ENCODE results near the gene SRF. TPM values are rescaled to one million over a fixed set of nuclear protein-coding genes. Genes with fewer than 3 reads are reported as not detected.

SRF gene
- total RNA-seq, 6 experiments from 2014 or later = 37.4 to 49.7 (median 39.3) TPM

- H3K9me3 Mint-ChIP-seq = no peaks in the 10 kb centered on the region
- H3K36me3 Mint-ChIP-seq (ENCODE audit: low read depth) = peaks cover 13% of the 10 kb centered on the region
- no peak for TF ChIP-seq CTCF (IDR thresholded peaks at IDR 0.05)
- H3K4me3 Mint-ChIP-seq = no peak overlapping the region
- H3K27ac Mint-ChIP-seq = no peak overlapping the region
- H3K27me3 Mint-ChIP-seq (ENCODE audit: insufficient read depth) = no peaks in the 10 kb centered on the region; the same call in 1 of the 2 replicates
- peaks cover 6% of the 10 kb centered on the region; the same call in 1 of the 2 replicates for H3K4me1 Mint-ChIP-seq (ENCODE audit: low read depth)
- DNase-seq = no peak
Observed at GRCh38 chr6:43217351-43217750, 46.3 kb downstream of the SRF start.

- TF ChIP-seq CTCF (IDR thresholded peaks at IDR 0.05) = no peak
- Mint-ChIP-seq H3K36me3 (ENCODE audit: low read depth) (peaks cover 13% of the 10 kb centered on the region), H3K4me1 (ENCODE audit: low read depth) (peaks cover 8% of the 10 kb centered on the region), H3K9me3 (no peaks in the 10 kb centered on the region), H3K27ac (no peak overlapping the region), H3K27me3 (ENCODE audit: insufficient read depth) (no peaks in the 10 kb centered on the region; the same call in 1 of the 2 replicates), H3K4me3 (no peak overlapping the region)
- no peak for DNase-seq
Observed at GRCh38 chr6:43219119-43219518, 48.0 kb downstream of the SRF start.

GRCh38 chr6:43219814-43220213 lies 48.7 kb downstream of the SRF start:
- Mint-ChIP-seq H3K36me3 (ENCODE audit: low read depth) (peaks cover 13% of the 10 kb centered on the region), H3K27me3 (ENCODE audit: insufficient read depth) (no peaks in the 10 kb centered on the region; the same call in 1 of the 2 replicates), H3K9me3 (no peaks in the 10 kb centered on the region), H3K27ac (no peak overlapping the region), H3K4me1 (ENCODE audit: low read depth) (peaks cover 12% of the 10 kb centered on the region), H3K4me3 (no peak overlapping the region)
- DNase-seq = no peak
- no peak for TF ChIP-seq CTCF (IDR thresholded peaks at IDR 0.05)

- Mint-ChIP-seq H3K27ac (no peak overlapping the region), H3K9me3 (no peaks in the 10 kb centered on the region), H3K4me3 (no peak overlapping the region), H3K27me3 (ENCODE audit: insufficient read depth) (no peaks in the 10 kb centered on the region; the same call in 1 of the 2 replicates), H3K36me3 (ENCODE audit: low read depth) (peaks cover 8% of the 10 kb centered on the region), H3K4me1 (ENCODE audit: low read depth) (peaks cover 15% of the 10 kb centered on the region)
- TF ChIP-seq CTCF (IDR thresholded peaks at IDR 0.05) = no peak
- no peak for DNase-seq
Observed at GRCh38 chr6:43220439-43220951, 49.4 kb downstream of the SRF start.

GRCh38 chr6:43221046-43221972 lies 50.2 kb downstream of the SRF start:
- Mint-ChIP-seq H3K36me3 (ENCODE audit: low read depth) (peaks cover 9% of the 10 kb centered on the region; the same call in 1 of the 2 replicates), H3K9me3 (no peaks in the 10 kb centered on the region), H3K27me3 (ENCODE audit: insufficient read depth) (no peaks in the 10 kb centered on the region; the same call in 1 of the 2 replicates), H3K27ac (no peak overlapping the region), H3K4me1 (ENCODE audit: low read depth) (peaks cover 18% of the 10 kb centered on the region), H3K4me3 (no peak overlapping the region)
- peak; percentile 5 for DNase-seq
- TF ChIP-seq CTCF (IDR thresholded peaks at IDR 0.05) = no peak
